D721Med (cell line): Measurements from ENCODE around the gene RGS9.

Experiments
- DNase-seq: peaks from one replicate; pipeline ENCODE4 v3.0.0; 2011; ENCODE audit warnings: low spot score; ENCODE audit not compliant: insufficient read length
- FAIRE-seq: peaks from 2 replicates; lab custom pipeline; 2011; peaks lifted over from hg19 to GRCh38; lab: Jason Lieb, UNC
- CTCF ChIP-seq: IDR thresholded peaks from 2 replicates; pipeline ENCODE4 v1.5.1; 2012; ENCODE audit warnings: mild to moderate bottlenecking, control low read depth; ENCODE audit not compliant: insufficient read depth; ENCODE audit errors: missing control alignments

RGS9 gene

GRCh38 chr17:65219707-65220106, 82.5 kb downstream of the RGS9 start:
- FAIRE-seq = no peak
- no peak for DNase-seq
- no peak for TF ChIP-seq CTCF

- no peak for TF ChIP-seq CTCF
- DNase-seq (no peak), FAIRE-seq (no peak)
Observed at GRCh38 chr17:65220732-65221131, 83.6 kb downstream of the RGS9 start.

GRCh38 chr17:65222214-65222738, 85.1 kb downstream of the RGS9 start:
- DNase-seq (no peak), FAIRE-seq (no peak)
- no peak for TF ChIP-seq CTCF

- FAIRE-seq = no peak
- no peak for DNase-seq
- TF ChIP-seq CTCF = no peak
Observed at GRCh38 chr17:65225061-65225460, 87.9 kb downstream of the RGS9 start.

GRCh38 chr17:65226227-65226626, 89.1 kb downstream of the RGS9 start:
- no peak for TF ChIP-seq CTCF
- FAIRE-seq (no peak), DNase-seq (no peak)

GRCh38 chr17:65227637-65228036, 90.5 kb downstream of the RGS9 start:
- FAIRE-seq = no peak

More at GRCh38 chr17:65227637-65228036, 90.5 kb downstream of the RGS9 start:
- no peak for TF ChIP-seq CTCF
- DNase-seq = no peak
